ENCODE measurements around the gene BACH2.
"Not testable (repeated sequence)": the region's sequence is repeated elsewhere in the genome, so short reads cannot be mapped to it uniquely, and the experiment has no call there.

Gene BACH2

DNA sequence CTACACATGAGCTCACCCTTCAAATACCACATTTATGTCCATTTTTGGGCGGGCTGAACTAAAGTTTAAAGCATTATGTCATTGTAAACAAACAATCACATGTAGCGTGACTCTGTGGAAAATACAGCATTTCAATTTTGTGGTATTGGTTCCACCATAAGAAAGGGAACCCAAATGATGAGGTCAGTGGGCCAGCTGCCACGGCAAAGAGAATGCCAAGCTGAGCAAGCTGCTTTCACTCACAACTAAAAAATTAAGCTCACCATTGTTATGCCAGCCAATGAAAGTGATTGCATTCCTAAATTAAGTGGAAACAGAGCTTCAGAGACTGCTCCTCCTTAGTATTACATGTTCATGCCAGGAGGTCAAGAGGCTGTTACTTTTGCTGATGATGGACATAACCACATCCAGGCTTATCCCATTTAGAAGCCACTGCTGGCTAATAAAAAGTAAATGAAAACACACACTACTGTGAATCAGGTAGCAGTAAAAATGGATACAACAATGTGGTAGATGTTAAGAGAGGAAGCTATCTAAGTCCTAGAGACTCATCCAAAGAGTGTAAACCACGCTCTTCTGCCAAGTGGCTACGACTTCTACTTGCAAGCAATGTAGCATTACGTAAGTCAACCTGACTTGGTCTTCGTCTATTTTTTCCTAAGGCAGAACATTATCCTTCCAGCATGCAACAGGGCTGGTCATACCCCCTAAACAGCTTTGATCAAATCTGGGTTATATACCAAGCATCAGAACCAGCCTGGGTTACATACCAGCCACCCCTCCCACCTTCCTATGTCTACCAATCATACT, 164.8 kb downstream of the BACH2 start:
- DNase-seq (ENCODE audit: low read depth in 1 of 2, low spot score in 1 of 2) = no peak

DNA sequence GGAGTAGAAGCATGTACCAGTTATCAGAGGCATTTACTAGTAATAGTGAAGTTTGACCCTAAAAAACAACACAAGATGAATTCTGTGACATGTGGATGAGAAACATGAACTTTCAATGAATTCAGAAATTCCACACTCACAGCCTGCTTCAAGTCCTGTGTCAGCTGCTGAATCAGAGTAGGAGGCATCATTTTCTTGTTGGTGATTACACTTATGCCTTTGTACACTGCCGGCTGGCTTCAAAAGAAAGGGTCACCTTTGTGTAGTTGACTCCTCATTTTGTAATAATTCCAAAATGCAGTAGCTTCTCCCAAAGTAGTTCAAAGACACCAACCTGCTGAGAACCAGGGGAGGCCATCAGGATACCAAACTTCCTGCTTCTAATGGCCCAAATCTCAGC, 165.5 kb downstream of the BACH2 start:
- no peak for DNase-seq (ENCODE audit: low read depth in 1 of 2, low spot score in 1 of 2)

DNA sequence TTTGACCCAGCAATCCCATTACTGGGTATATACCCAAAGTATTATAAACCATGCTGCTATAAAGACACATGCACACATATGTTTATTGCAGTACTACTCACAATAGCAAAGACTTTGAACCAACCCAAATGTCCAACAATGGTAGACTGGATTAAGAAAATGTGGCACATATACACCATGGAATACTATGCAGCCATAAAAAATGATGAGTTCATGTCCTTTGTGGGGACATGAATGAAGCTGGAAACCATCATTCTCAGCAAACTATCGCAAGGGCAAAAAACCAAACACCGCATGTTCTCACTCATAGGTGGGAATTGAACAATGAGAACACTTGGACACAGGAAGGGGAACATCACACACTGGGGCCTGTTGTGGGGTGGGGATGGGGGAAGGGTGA, 168.0 kb downstream of the BACH2 start:
- DNase-seq (ENCODE audit: low read depth in 1 of 2, low spot score in 1 of 2) = not testable (repeated sequence)

DNA sequence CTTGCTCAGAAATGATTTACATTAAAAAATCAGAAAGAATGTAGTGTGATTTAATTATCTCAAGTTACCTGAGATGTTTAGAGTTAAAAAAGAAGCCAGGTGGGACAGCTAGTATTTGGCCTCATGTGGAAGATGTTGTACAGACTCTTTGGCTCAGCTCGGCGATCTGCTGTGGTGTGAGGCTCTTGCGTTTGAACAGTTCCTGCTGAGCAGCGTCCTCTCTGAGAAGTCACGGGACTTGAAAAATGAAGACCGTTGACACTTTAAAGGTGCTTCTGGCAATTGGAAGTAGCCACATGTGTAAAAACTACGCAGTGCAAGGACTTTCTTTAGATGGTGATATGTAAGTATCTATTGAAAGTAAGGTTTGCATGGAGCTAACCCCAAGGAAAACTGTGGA, 169.0 kb downstream of the BACH2 start:
- DNase-seq (ENCODE audit: low read depth in 1 of 2, low spot score in 1 of 2) = no peak

DNA sequence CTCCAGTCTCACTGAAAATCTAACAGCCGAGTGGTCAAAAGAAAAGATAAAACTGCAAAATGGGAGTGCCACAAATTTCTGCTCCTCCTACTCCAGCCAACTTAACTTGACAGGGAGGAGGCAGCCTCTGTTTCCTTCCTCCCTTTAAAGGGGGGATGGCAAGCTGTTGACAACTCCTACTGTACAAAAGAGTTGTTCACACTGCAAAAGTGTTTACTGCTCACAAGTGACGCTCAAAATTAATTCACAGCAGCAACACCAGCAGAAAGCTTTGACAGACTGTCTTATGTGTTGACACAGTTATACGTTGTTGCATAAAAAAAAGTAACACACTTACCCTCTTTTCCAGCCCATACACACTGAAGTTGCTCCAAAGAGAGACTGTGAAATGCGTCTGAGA, 169.8 kb downstream of the BACH2 start:
- DNase-seq (ENCODE audit: low read depth in 1 of 2, low spot score in 1 of 2) = no peak

DNA sequence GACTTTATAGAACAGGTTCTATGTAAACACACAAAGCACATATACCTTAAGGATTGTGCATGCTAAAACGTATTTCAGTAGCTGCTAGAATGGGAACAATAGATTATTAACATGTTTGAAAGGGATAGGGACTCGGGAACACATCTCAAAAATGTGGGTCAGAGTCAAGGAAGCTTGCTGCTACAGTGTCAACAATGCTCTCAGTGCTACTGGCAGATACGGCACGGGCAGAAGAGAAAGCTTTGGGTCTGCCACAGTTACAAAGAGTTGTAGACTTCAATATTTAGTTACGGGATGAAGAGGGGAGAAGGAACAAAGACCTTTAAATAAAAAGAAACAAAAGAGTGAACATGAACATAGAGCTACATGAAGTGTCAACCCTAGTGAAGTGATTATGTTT, 170.5 kb downstream of the BACH2 start:
- DNase-seq (ENCODE audit: low read depth in 1 of 2, low spot score in 1 of 2) = no peak

DNA sequence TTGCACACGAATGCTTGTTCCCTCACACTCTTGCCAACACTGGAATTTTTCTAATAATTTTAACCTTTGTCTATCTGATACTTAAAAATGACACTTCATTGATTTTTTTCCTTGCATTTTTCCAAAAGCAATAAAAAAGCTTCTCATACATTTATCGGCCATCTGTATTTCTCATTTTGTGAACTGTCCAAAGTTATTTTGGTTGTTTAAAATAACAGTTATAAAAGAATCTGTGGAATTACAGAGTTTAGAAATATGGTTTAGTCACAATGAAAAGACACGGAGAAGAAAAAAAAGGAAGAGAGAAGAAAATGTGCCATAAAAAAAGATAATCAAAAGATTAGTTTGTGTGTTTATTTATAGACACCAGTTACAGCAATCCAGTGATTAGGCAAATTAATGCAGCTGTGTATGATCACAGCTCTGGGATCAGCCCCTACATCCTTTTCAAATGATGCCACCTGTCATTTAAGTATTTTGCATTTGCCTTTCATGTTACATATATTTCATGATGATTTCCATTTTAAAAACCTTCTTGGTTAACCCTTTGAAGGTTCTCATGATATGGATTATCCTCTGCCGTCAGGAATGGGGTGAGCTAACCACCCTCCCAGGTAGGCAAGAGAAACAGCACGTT, 171.7 kb downstream of the BACH2 start:
- no peak for DNase-seq (ENCODE audit: low read depth in 1 of 2, low spot score in 1 of 2)

DNA sequence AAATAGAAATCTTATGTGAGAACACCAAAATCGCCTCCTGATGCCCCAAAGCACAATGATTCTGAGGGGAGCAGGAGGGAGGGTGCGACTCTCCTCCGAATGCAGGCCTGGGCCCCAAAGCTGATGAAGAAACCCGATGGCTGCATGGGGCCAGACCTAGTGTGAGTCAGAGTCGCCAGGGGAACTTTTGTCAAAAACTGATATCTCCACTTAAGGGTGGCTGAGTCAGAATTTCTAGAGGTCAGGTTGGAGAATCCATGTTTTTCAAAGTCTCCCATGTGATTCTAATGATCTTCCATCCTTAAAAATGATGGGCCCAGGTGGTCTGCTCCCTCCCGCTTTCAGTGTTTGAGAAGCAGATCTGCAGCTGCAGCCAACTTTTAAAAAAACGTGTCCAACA, 172.8 kb downstream of the BACH2 start:
- no peak for DNase-seq (ENCODE audit: low read depth in 1 of 2, low spot score in 1 of 2)

DNA sequence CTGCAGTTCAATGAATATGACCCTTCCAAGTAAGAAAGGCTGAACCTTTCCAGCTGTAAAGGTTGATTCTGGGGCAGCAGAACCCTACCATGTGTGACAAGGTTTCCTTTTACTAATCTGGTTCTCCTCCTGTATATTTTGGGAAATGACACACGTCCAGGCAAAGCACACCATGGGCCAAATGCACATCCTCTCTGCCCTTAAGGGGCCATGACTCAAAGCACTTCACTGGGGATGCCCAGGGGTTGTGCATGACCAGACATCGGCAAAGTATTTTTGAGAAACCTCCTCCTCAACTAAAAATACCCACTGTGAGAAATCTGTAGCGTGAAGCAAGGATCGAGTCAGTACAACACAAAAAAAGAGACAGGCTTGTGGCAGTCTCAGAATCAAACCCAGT, 174.7 kb downstream of the BACH2 start:
- no peak for DNase-seq (ENCODE audit: low read depth in 1 of 2, low spot score in 1 of 2)

DNA sequence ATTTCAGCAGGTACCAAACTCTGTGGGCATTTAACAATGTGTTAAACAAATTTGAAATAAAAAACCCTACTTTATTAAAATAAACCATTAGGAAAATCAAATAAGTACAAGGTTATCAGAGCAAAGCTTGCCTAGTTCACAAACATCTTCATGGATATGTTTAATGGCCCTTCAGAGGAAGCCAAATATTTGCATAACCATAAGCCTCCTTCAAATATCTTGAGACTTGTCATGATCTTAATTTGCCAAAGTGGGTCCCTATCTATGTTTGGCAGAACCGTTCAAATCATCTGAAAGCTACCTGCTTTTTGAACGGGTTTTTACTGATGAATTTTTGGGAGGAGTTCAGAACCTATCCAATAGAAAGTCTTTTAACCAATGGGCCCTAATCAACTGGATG, 176.3 kb downstream of the BACH2 start:
- DNase-seq (ENCODE audit: low read depth in 1 of 2, low spot score in 1 of 2) = no peak

DNA sequence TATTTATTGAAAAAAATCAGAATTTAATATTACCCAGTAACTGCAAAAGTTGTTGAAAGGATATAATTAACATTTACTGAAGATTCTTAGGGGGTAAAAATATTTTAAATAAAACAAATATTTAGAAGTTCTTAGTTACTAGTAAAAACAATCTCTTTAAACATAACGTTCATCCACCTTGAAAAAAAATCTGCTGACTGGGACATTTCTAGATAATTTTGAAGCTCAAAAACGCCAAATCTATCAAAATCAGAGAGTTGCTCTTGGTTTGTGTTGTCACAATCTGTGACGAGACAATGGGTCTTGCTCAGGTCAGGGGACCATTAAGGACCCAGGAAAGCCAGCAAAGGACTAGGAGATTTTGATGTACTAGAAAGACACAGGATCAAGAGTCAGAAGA, 177.0 kb downstream of the BACH2 start:
- no peak for DNase-seq (ENCODE audit: low read depth in 1 of 2, low spot score in 1 of 2)

DNA sequence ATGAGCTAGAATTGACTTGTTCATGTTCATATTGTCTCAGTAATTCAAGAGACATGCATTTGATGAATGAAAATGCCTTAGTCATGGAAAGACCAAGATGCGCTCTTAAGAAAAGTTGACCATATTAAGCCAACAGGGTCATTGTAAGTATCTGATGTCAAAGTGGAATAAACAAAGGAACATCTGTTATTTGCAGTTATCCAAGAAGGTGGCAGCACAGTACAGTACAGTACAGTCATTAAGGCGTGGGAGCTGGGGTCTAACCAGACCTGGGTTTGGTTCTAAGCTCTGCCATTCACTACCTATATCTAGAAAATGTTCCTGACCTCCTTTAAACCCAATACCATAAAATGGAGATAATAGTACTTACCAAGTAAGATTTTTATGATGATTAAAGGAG, 178.1 kb downstream of the BACH2 start:
- no peak for DNase-seq (ENCODE audit: low read depth in 1 of 2, low spot score in 1 of 2)

DNA sequence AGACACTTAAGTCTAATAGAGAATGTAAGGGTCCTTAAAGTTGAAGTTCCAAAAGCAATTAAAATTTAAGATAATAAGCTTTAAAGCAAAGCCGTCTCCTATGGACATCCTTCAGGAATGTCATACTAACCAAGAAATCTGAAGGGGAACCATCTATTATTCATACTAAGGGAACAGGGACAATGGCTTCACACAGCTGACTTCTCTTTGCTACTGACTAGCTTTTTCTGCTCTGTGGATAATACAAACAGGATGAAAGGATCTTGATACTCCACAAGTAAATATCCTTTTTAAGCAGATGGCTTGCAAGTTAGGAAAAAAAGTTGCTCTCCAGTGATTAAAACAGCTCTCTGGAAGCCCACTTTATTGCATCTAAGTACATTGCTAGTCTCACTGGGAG, 178.6 kb downstream of the BACH2 start:
- DNase-seq (ENCODE audit: low read depth in 1 of 2, low spot score in 1 of 2) = no peak

DNA sequence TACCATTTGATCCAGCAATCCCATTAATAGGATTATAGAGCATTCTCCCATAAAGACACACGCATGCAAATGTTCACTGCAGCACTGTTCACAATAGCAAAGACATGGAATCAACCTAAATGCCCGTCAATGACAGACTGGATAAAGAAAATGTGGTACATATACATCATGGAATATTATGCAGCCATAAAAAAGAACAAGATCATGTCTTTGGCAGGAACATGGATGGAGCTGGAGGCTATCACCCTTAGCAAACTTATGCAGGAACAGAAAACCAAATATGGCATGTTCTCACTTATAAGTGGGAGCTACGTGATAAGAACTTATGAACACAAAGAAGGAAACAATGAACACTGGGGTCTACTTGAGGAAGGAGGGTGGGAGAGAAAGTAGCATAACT, 180.5 kb downstream of the BACH2 start:
- not testable (repeated sequence) for DNase-seq (ENCODE audit: low read depth in 1 of 2, low spot score in 1 of 2)

DNA sequence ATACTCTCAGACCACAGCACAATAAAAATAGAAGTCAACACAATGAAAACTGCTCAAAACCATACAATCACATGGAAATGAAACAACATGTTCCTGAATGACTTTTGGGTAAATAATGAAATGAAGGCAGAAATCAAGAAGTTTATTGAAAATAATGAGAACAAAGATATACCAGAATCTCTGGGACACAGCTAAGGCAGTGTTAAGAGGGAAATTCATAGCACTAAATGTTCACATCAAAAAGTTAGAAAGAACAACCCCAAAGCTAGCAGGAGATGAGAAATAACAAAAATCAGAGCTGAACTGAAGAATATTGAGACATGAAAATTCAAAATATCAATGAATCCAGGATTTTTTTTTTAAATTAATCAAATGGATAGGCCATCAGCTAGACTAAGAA, 183.3 kb downstream of the BACH2 start:
- DNase-seq (ENCODE audit: low read depth in 1 of 2, low spot score in 1 of 2) = no peak

DNA sequence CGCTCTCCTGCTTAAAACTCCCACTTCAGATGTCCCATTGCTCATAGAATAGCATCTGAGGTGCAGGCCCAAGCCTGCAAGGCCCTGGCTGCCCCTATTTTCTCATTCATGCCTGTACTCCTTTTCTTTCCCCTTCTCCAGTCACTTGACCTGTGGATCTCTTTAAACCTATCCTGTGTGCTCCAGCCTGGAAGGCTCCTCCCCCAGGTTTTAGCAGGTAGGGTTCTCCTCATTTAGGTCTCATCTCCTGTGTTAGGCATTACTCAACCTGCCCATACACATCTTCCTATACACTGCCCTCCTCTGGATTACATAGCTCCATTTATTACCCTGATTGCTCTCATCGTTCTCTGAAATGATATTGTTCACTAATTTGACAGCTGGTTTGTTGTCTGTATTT, 185.3 kb downstream of the BACH2 start:
- no peak for DNase-seq (ENCODE audit: low read depth in 1 of 2, low spot score in 1 of 2)

DNA sequence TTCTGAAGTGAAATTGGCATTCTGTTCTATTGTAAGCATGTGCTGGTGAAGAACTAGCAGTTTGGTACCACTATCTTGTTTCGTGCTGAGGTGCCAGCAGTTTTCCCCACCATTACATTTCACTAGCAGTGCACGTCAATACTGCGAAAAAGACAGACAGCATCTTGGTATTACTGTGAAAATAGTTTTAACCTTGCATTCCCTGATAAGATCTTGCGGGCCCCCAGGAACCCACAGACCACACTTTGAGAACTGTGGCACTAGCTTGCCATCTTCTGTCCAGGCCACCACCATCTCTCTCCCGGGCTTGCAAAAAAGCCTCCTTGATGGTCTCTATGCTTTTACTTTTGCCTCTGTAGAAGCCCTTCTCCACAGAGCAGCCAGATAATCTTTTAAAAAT, 185.7 kb downstream of the BACH2 start:
- no peak for DNase-seq (ENCODE audit: low read depth in 1 of 2, low spot score in 1 of 2)

DNA sequence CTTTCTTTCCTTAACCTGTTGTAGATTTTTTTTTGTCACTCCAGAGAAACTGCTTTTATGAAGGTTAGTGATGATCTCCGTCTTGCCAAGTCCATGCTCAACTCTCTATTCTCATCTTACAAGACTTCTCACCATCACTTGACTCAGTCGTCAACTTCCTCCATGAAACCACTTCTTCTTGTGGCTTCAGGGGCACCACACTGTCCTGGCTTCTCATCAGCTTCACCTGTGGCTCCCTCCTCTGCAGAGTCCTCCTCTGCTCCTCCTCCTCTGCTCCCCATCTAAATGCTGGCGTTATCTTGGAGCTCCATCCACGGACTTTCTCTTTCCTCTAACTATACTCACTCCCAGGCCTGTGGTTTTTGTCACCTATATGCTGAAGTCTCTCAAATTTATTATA, 187.5 kb downstream of the BACH2 start:
- no peak for DNase-seq (ENCODE audit: low read depth in 1 of 2, low spot score in 1 of 2)

DNA sequence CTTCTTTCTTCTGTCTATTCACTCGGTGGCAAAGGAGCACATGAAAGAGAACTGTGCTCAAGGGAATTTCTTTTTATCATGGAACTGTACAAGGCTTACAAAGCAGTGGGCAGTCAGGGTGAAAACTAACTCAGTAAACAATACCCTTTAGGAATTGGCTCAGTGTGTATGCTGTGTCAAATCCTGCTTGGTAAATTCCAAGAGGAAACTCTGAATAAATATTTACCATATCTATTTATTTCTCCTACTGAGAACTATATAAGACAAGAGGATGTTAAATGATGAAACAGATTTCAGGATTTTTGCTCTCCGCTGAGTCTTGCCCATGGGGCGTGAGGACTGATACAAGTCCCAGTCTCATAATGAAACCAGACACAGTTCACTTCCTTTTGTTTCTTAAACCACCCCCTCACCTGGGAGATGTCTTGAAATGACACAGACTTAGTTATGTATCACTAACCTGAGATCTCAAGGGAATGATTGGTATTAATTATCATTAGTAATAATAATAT, 188.8 kb downstream of the BACH2 start:
- peak in 1 of 2 donors; percentile 55 for DNase-seq (ENCODE audit: low read depth in 1 of 2, low spot score in 1 of 2)

DNA sequence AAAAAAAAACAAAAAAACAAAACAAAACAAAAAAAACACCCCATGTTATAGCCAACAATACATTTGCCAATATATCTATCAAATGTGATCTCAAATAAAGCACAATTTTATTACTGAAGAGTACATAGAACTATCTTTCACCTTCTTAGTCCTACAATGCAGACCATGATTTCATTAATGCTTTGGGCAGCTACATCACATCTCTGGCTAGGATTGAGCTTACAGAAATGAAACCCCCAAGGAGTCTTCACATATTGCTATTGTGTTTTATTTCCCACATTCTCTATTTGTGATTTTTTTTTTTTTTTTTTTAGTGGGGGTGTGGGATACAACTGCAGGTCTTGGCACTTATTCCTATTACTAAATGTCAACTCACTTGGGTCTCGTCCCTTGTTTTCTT, 189.3 kb downstream of the BACH2 start:
- DNase-seq (ENCODE audit: low read depth in 1 of 2, low spot score in 1 of 2) = no peak

DNA sequence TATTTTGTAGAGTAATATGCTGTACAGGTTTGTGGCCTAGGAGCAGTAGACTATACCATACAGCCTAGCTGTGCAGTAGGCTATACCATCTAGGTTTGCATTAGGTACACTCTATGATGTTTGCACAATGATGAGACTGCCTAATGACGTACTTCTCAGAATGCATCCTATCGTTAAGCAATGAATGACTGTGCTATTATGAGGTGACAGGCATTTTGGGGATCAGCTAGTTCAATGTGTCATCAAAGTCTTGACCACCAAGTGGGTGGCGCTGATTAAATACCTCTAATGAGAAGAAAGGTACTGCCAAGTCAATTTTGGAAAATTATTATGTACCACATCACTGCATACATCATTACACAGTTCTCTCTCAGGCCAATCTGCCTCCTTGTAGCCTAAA, 190.2 kb downstream of the BACH2 start:
- DNase-seq (ENCODE audit: low read depth in 1 of 2, low spot score in 1 of 2) = no peak

DNA sequence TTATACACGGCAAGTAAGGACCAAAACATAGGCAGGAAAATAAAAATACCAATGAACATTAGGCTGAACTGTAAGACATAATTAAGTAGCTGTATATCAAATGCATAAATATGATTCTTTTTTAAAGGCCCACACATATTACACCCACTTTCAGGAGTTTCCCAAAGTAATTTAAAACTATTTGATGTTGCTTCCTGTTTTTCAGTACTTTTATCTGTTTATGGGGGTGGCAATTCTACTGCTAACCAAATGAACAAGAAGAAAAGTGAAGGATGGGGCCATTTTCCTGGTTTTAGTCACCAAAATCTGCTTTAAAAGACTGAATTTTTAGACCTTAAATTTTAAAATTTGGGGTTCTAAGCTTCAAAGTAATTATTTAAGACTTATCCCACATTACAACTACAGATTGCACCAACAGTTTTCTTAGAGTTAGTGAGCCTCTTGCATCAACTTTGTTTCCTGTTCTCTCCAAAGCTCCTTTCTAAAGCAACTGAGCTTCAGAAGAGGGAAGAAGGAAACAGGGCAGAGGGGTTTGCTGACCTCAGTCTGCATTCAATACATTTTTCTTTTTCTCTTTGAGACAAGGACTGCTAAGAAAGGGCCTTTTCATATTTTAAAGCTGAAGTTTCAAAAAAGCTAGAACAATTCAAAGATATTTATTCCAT, 191.0 kb downstream of the BACH2 start:
- DNase-seq (ENCODE audit: low read depth in 1 of 2, low spot score in 1 of 2) = no peak

All from activated CD4-positive, alpha-beta T cell treated with anti-CD3 and anti-CD28 coated beads, Interleukin-2, amount 50 U/mL, for 24 hours (primary cell).